ENCODE measurements around the gene ABI1. TPM values are rescaled to one million over a fixed set of nuclear protein-coding genes. Genes with fewer than 3 reads are reported as not detected.

ABI1 gene
- total and polyA plus RNA-seq, 2 donors (not counting 1 experiment from before 2014, with no cell fraction given) = 37.8 to 80.5 TPM

DNA sequence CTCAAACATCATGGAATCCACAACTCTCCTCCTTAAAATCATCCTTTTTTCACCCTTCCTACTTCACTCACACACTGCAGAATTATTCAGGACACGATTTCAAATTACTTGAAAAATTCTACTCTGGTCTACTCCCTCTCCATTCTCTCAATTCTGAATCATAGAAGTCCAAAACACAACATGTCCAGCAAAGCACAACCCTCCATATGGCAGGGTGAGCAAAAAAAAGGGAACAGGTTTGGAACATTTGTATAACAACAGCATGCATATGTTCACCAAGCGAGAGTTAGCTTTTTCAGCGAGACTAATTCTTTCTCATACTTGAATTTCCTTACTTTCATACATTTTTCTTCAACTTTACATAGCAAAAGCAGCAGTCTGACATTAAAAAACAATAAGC, 73.4 kb downstream of the ABI1 start:
- ChIA-PET CTCF (no interaction called here), POLR2A (interaction anchor here (0.5 kb wide), 1 partner anchor 13 kb away, joined by 3 read pairs; no protein-coding TSS in a partner anchor)
- Histone ChIP-seq H3K4me2 (replicated peaks; ENCODE audit: low read depth, low read length, poor library complexity, severe bottlenecking) (no peak overlapping the region), H3K27me3 (replicated peaks in 1 of 4; ENCODE audit: control extremely low read depth in 1 of 4, control insufficient read depth in 3 of 4, insufficient read depth in 4 of 4, low read length in 3 of 4) (no peaks in the 10 kb centered on the region), H3K4me3 (ENCODE audit: control extremely low read depth in 1 of 5, extremely low read depth in 1 of 5, insufficient read depth in 1 of 5, low read depth in 2 of 5, low read length in 4 of 5) (no peak overlapping the region), H3K9me3 (ENCODE audit: control extremely low read depth in 1 of 3, control insufficient read depth in 2 of 3, insufficient read depth in 1 of 3, low read length in 2 of 3) (no peaks in the 10 kb centered on the region), H3K9ac (ENCODE audit: low read length) (no peak overlapping the region), H3K36me3 (replicated peaks in 1 of 2; ENCODE audit: control extremely low read depth in 1 of 2, control insufficient read depth in 1 of 2, extremely low read depth in 1 of 2, insufficient read depth in 2 of 2, low read length in 1 of 2) (peaks cover 9 to 10% of the 10 kb centered on the region in 2 experiments), H2AFZ (ENCODE audit: insufficient read depth, low read depth, low read length, poor library complexity, severe bottlenecking) (no peak overlapping the region), H3K4me1 (ENCODE audit: control insufficient read depth in 2 of 2, insufficient read depth in 2 of 2, low read length in 2 of 2) (peaks cover 8 to 9% of the 10 kb centered on the region in 2 donors), H3K79me2 (ENCODE audit: control insufficient read depth, insufficient read depth, low read length) (peaks cover 98% of the 10 kb centered on the region), H3K27ac (ENCODE audit: low read length in 2 of 2) (no peak overlapping the region), H4K20me1 (ENCODE audit: control insufficient read depth, insufficient read depth, low read length, poor library complexity, severe bottlenecking) (peaks cover 48% of the 10 kb centered on the region)
- no peak for ATAC-seq (ENCODE audit: low read depth)
- TF ChIP-seq EZH2 (IDR thresholded peaks at IDR 0.05; ENCODE audit: borderline replicate concordance, insufficient read depth, low read depth, low read length, poor library complexity, severe bottlenecking) = no peak
- TF ChIP-seq CTCF (IDR thresholded peaks at IDR 0.05) = no peak
- DNase-seq = no peak
- peak overlapping the region; percentile 22 for H3K27ac Mint-ChIP-seq
- H3K4me3 Mint-ChIP-seq = no peak overlapping the region
- H3K27me3 Mint-ChIP-seq = no peaks in the 10 kb centered on the region
- H3K4me1 Mint-ChIP-seq = peaks cover 72% of the 10 kb centered on the region
- intact Hi-C loops (cut with micrococcal nuclease) = no loop called here
- no peaks in the 10 kb centered on the region for H3K9me3 Mint-ChIP-seq (ENCODE audit: insufficient read depth)
- WGBS (ENCODE audit: insufficient coverage) = 100% methylated on average over 1 of the region's 3 CpGs

DNA sequence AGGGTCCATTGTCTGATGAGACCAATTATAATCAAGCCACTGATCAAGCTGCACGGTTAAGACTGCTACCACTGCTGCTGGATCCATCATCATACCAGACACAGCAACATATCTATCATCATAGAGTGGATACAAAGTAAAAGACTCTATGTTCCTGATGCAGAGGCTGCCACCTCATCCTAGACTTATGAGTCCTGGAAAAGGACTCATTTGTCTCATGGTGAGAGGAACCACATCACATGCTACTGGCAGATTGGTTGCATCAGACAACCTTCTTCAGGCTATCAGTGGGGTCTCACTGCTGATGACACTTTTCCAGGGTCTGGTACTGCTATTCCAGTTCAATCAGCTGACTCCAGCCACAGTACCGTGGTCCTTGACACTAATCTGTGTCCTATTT, 79.0 kb downstream of the ABI1 start:
- CTCF ChIA-PET = interaction anchor here (2.5 to 2.8 kb wide), 2 partner anchors 54 to 75 kb away, joined by 7 to 28 read pairs; no protein-coding TSS in a partner anchor
- H3K4me1 Mint-ChIP-seq = peaks cover 86% of the 10 kb centered on the region
- H3K27ac ChIP-seq (ENCODE audit: low read length in 2 of 2) = peak overlapping the region; percentile 69 to 81
- TF ChIP-seq CTCF (IDR thresholded peaks at IDR 0.05) (no peak), EZH2 (IDR thresholded peaks at IDR 0.05; ENCODE audit: borderline replicate concordance, insufficient read depth, low read depth, low read length, poor library complexity, severe bottlenecking) (no peak)
- no peaks in the 10 kb centered on the region for H3K9me3 Mint-ChIP-seq (ENCODE audit: insufficient read depth)
- H3K27me3 ChIP-seq (replicated peaks in 1 of 4; ENCODE audit: control extremely low read depth in 1 of 4, control insufficient read depth in 3 of 4, insufficient read depth in 4 of 4, low read length in 3 of 4) = no peaks in the 10 kb centered on the region
- no peak overlapping the region for H2AFZ ChIP-seq (ENCODE audit: insufficient read depth, low read depth, low read length, poor library complexity, severe bottlenecking)
- H3K9me3 ChIP-seq (ENCODE audit: control extremely low read depth in 1 of 3, control insufficient read depth in 2 of 3, insufficient read depth in 1 of 3, low read length in 2 of 3) = no peaks in the 10 kb centered on the region
- intact Hi-C loops (cut with micrococcal nuclease) = loop anchor here (2.0 kb wide), 2 partner anchors 13 to 17 kb away; no protein-coding TSS in a partner anchor
- 67% methylated on average over 1 of the region's 2 CpGs for WGBS (ENCODE audit: insufficient coverage)
- DNase-seq (no peak), ATAC-seq (ENCODE audit: low read depth) (peak; percentile 2)
- H3K4me1 ChIP-seq (ENCODE audit: control insufficient read depth in 2 of 2, insufficient read depth in 2 of 2, low read length in 2 of 2) = peaks cover 42 to 56% of the 10 kb centered on the region in 2 donors
- H3K27ac Mint-ChIP-seq = peak overlapping the region; percentile 78
- H3K79me2 ChIP-seq (ENCODE audit: control insufficient read depth, insufficient read depth, low read length) = peaks cover 100% of the 10 kb centered on the region
- peaks cover 79% of the 10 kb centered on the region for H4K20me1 ChIP-seq (ENCODE audit: control insufficient read depth, insufficient read depth, low read length, poor library complexity, severe bottlenecking)
- peak overlapping the region; percentile 71 for H3K4me3 Mint-ChIP-seq
- H3K36me3 ChIP-seq (replicated peaks in 1 of 2; ENCODE audit: control extremely low read depth in 1 of 2, control insufficient read depth in 1 of 2, extremely low read depth in 1 of 2, insufficient read depth in 2 of 2, low read length in 1 of 2) = peaks cover 4 to 11% of the 10 kb centered on the region in 2 experiments
- POLR2A ChIA-PET = no interaction called here
- peak overlapping the region in 1 of 5 experiments; percentile 8 for H3K4me3 ChIP-seq (ENCODE audit: control extremely low read depth in 1 of 5, extremely low read depth in 1 of 5, insufficient read depth in 1 of 5, low read depth in 2 of 5, low read length in 4 of 5)
- H3K4me2 ChIP-seq (replicated peaks; ENCODE audit: low read depth, low read length, poor library complexity, severe bottlenecking) = peak overlapping the region; percentile 52
- no peaks in the 10 kb centered on the region for H3K27me3 Mint-ChIP-seq
- peak overlapping the region; percentile 12 for H3K9ac ChIP-seq (ENCODE audit: low read length)

All from B cell (primary cell).